ENCODE data around the gene SAMD13. TPM values are rescaled to one million over a fixed set of nuclear protein-coding genes. Genes with fewer than 3 reads are reported as not detected.
"Not testable (repeated sequence)": the region's sequence is repeated elsewhere in the genome, so short reads cannot be mapped to it uniquely, and the experiment has no call there.

The SAMD13 gene
- total RNA-seq, 1 donor from 2014 or later, result 1.9 TPM

- no peak for DNase-seq (ENCODE audit: low read depth)
- H3K27me3 ChIP-seq (ENCODE audit: control insufficient read depth, insufficient read depth, low read length), result no peaks in the 10 kb centered on the region
- H3K4me3 ChIP-seq (ENCODE audit: low read depth, low read length), result no peak overlapping the region
- TF ChIP-seq, protein P1, sequence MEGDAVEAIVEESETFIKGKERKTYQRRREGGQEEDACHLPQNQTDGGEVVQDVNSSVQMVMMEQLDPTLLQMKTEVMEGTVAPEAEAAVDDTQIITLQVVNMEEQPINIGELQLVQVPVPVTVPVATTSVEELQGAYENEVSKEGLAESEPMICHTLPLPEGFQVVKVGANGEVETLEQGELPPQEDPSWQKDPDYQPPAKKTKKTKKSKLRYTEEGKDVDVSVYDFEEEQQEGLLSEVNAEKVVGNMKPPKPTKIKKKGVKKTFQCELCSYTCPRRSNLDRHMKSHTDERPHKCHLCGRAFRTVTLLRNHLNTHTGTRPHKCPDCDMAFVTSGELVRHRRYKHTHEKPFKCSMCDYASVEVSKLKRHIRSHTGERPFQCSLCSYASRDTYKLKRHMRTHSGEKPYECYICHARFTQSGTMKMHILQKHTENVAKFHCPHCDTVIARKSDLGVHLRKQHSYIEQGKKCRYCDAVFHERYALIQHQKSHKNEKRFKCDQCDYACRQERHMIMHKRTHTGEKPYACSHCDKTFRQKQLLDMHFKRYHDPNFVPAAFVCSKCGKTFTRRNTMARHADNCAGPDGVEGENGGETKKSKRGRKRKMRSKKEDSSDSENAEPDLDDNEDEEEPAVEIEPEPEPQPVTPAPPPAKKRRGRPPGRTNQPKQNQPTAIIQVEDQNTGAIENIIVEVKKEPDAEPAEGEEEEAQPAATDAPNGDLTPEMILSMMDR (IDR thresholded peaks at IDR 0.05; ENCODE audit: insufficient read depth, low read length, poor library complexity, severe bottlenecking), result no peak
- no peaks in the 10 kb centered on the region for H3K36me3 ChIP-seq (ENCODE audit: control insufficient read depth, insufficient read depth, low read length)
These were observed 24.0 kb upstream of the SAMD13 start for GRCh38 chr1:84277343-84278059.

GRCh38 chr1:84278905-84279304, 22.6 kb upstream of the SAMD13 start:
- TF ChIP-seq, protein P1 (IDR thresholded peaks at IDR 0.05; ENCODE audit: insufficient read depth, low read length, poor library complexity, severe bottlenecking), result no peak
- Histone ChIP-seq H3K27me3 (ENCODE audit: control insufficient read depth, insufficient read depth, low read length) (no peaks in the 10 kb centered on the region), H3K36me3 (ENCODE audit: control insufficient read depth, insufficient read depth, low read length) (no peaks in the 10 kb centered on the region), H3K4me3 (ENCODE audit: low read depth, low read length) (no peak overlapping the region)
- no peak for DNase-seq (ENCODE audit: low read depth)

GRCh38 chr1:84280912-84281311, 20.6 kb upstream of the SAMD13 start:
- no peak overlapping the region for H3K4me3 ChIP-seq (ENCODE audit: low read depth, low read length)
- DNase-seq (ENCODE audit: low read depth), result no peak
- no peaks in the 10 kb centered on the region for H3K36me3 ChIP-seq (ENCODE audit: control insufficient read depth, insufficient read depth, low read length)
- TF ChIP-seq, protein P1 (IDR thresholded peaks at IDR 0.05; ENCODE audit: insufficient read depth, low read length, poor library complexity, severe bottlenecking), result no peak
- no peaks in the 10 kb centered on the region for H3K27me3 ChIP-seq (ENCODE audit: control insufficient read depth, insufficient read depth, low read length)

DNA sequence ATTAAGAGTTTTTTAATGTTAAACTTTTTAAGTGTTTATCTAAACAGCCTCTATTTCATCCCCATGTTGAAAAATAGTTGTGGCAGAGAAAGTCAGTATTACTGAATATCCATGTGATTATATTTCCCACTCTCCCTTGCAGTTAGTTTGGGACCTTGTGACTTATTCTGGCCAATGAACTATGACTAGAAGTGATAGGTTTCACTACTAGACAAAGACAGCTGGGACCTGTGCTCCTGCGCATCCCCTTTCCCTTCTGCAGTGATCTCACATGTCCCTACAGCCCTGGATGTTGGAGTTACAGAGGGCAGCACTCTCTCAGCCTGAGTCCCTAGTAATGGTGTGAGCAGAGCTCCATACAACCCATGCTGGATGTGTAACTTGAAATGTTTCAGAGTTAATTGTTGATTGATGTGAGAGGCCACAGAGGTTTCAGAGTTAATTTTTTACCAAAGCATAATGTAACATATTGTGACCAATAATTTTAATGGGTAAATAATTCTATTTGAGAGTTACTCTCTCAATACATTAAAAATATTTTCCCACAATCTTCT, 18.7 kb upstream of the SAMD13 start:
- no peak overlapping the region for H3K4me3 ChIP-seq (ENCODE audit: low read depth, low read length)
- no peak for DNase-seq (ENCODE audit: low read depth)
- no peaks in the 10 kb centered on the region for H3K36me3 ChIP-seq (ENCODE audit: control insufficient read depth, insufficient read depth, low read length)
- no peaks in the 10 kb centered on the region for H3K27me3 ChIP-seq (ENCODE audit: control insufficient read depth, insufficient read depth, low read length)
- TF ChIP-seq, protein P1 (IDR thresholded peaks at IDR 0.05; ENCODE audit: insufficient read depth, low read length, poor library complexity, severe bottlenecking), result no peak

GRCh38 chr1:84283381-84283780, 18.1 kb upstream of the SAMD13 start:
- no peaks in the 10 kb centered on the region for H3K36me3 ChIP-seq (ENCODE audit: control insufficient read depth, insufficient read depth, low read length)
- no peaks in the 10 kb centered on the region for H3K27me3 ChIP-seq (ENCODE audit: control insufficient read depth, insufficient read depth, low read length)
- no peak overlapping the region for H3K4me3 ChIP-seq (ENCODE audit: low read depth, low read length)
- no peak for DNase-seq (ENCODE audit: low read depth)
- TF ChIP-seq, protein P1 (IDR thresholded peaks at IDR 0.05; ENCODE audit: insufficient read depth, low read length, poor library complexity, severe bottlenecking), result no peak

GRCh38 chr1:84286071-84286470, 15.4 kb upstream of the SAMD13 start:
- Histone ChIP-seq H3K4me3 (ENCODE audit: low read depth, low read length) (no peak overlapping the region), H3K27me3 (ENCODE audit: control insufficient read depth, insufficient read depth, low read length) (no peaks in the 10 kb centered on the region), H3K36me3 (ENCODE audit: control insufficient read depth, insufficient read depth, low read length) (no peaks in the 10 kb centered on the region)
- DNase-seq (ENCODE audit: low read depth), result no peak
- TF ChIP-seq, protein P1 (IDR thresholded peaks at IDR 0.05; ENCODE audit: insufficient read depth, low read length, poor library complexity, severe bottlenecking), result no peak

- DNase-seq (ENCODE audit: low read depth); H3K27me3 ChIP-seq (ENCODE audit: control insufficient read depth, insufficient read depth, low read length); H3K4me3 ChIP-seq (ENCODE audit: low read depth, low read length); H3K36me3 ChIP-seq (ENCODE audit: control insufficient read depth, insufficient read depth, low read length): not testable (repeated sequence)
These were observed 14.1 kb upstream of the SAMD13 start for GRCh38 chr1:84287389-84287788.
